ENCODE measurements around the gene ZNF385B.
"Not testable (repeated sequence)": the region's sequence is repeated elsewhere in the genome, so short reads cannot be mapped to it uniquely, and the experiment has no call there.

The ZNF385B gene

GRCh38 chr2:179802051-179802882, 59.1 kb downstream of the ZNF385B start:
- H3K9me3 Mint-ChIP-seq, result no peaks in the 10 kb centered on the region
- H3K36me3 Mint-ChIP-seq, result no peaks in the 10 kb centered on the region
- no peak overlapping the region for H3K27ac Mint-ChIP-seq
- CTCF ChIA-PET, result no interaction called here
- DNase-seq, result no peak
- no peak overlapping the region for H3K4me3 Mint-ChIP-seq
- no peaks in the 10 kb centered on the region for H3K4me1 Mint-ChIP-seq
- H3K27me3 Mint-ChIP-seq, result no peaks in the 10 kb centered on the region

GRCh38 chr2:179800776-179801175, 60.6 kb downstream of the ZNF385B start:
- no peak overlapping the region for H3K27ac Mint-ChIP-seq
- H3K4me3 Mint-ChIP-seq, result no peak overlapping the region
- no peak for DNase-seq
- no peaks in the 10 kb centered on the region for H3K36me3 Mint-ChIP-seq
- no peaks in the 10 kb centered on the region for H3K27me3 Mint-ChIP-seq
- H3K9me3 Mint-ChIP-seq, result no peaks in the 10 kb centered on the region
- H3K4me1 Mint-ChIP-seq, result no peaks in the 10 kb centered on the region
- CTCF ChIA-PET, result no interaction called here

- no peaks in the 10 kb centered on the region for H3K9me3 Mint-ChIP-seq
- DNase-seq, result no peak
- no peaks in the 10 kb centered on the region for H3K4me1 Mint-ChIP-seq
- no peak overlapping the region for H3K27ac Mint-ChIP-seq
- H3K36me3 Mint-ChIP-seq, result no peaks in the 10 kb centered on the region
- H3K4me3 Mint-ChIP-seq, result no peak overlapping the region
- CTCF ChIA-PET, result no interaction called here
- H3K27me3 Mint-ChIP-seq, result no peaks in the 10 kb centered on the region
Measured at GRCh38 chr2:179796213-179797007, 65.0 kb downstream of the ZNF385B start.

- no peaks in the 10 kb centered on the region for H3K9me3 Mint-ChIP-seq
- no peak overlapping the region for H3K27ac Mint-ChIP-seq
- no peaks in the 10 kb centered on the region for H3K4me1 Mint-ChIP-seq
- CTCF ChIA-PET, result no interaction called here
- no peaks in the 10 kb centered on the region for H3K36me3 Mint-ChIP-seq
- H3K27me3 Mint-ChIP-seq, result no peaks in the 10 kb centered on the region
- no peak for DNase-seq
- H3K4me3 Mint-ChIP-seq, result no peak overlapping the region
Measured at GRCh38 chr2:179793902-179794301, 67.5 kb downstream of the ZNF385B start.

- no peak overlapping the region for H3K4me3 Mint-ChIP-seq
- CTCF ChIA-PET, result no interaction called here
- H3K27me3 Mint-ChIP-seq, result no peaks in the 10 kb centered on the region
- H3K27ac Mint-ChIP-seq, result no peak overlapping the region
- H3K36me3 Mint-ChIP-seq, result no peaks in the 10 kb centered on the region
- H3K4me1 Mint-ChIP-seq, result no peaks in the 10 kb centered on the region
- H3K9me3 Mint-ChIP-seq, result no peaks in the 10 kb centered on the region
- no peak for DNase-seq
Measured at GRCh38 chr2:179793238-179793637, 68.2 kb downstream of the ZNF385B start.

- H3K27ac Mint-ChIP-seq, result no peak overlapping the region
Measured at GRCh38 chr2:179790235-179791217, 70.9 kb downstream of the ZNF385B start.

GRCh38 chr2:179788104-179788503, 73.3 kb downstream of the ZNF385B start:
- Mint-ChIP-seq H3K27me3 (no peaks in the 10 kb centered on the region), H3K27ac (no peak overlapping the region), H3K9me3 (no peaks in the 10 kb centered on the region), H3K4me1 (no peaks in the 10 kb centered on the region), H3K36me3 (no peaks in the 10 kb centered on the region), H3K4me3 (no peak overlapping the region)
- DNase-seq, result no peak
- CTCF ChIA-PET, result no interaction called here

More at GRCh38 chr2:179790235-179791217, 70.9 kb downstream of the ZNF385B start:
- H3K4me1 Mint-ChIP-seq, result no peaks in the 10 kb centered on the region
- H3K4me3 Mint-ChIP-seq, result no peak overlapping the region
- no peaks in the 10 kb centered on the region for H3K27me3 Mint-ChIP-seq
- CTCF ChIA-PET, result no interaction called here
- H3K9me3 Mint-ChIP-seq, result no peaks in the 10 kb centered on the region
- no peak for DNase-seq
- no peaks in the 10 kb centered on the region for H3K36me3 Mint-ChIP-seq

- Mint-ChIP-seq H3K27ac (no peak overlapping the region), H3K36me3 (no peaks in the 10 kb centered on the region), H3K4me1 (no peaks in the 10 kb centered on the region), H3K4me3 (no peak overlapping the region), H3K27me3 (no peaks in the 10 kb centered on the region), H3K9me3 (no peaks in the 10 kb centered on the region)
- CTCF ChIA-PET, result no interaction called here
- DNase-seq, result no peak
Measured at GRCh38 chr2:179787601-179788000, 73.8 kb downstream of the ZNF385B start.

- H3K9me3 Mint-ChIP-seq, result no peaks in the 10 kb centered on the region
Measured at GRCh38 chr2:179785902-179786301, 75.5 kb downstream of the ZNF385B start.

GRCh38 chr2:179782346-179782745, 79.1 kb downstream of the ZNF385B start:
- H3K36me3 Mint-ChIP-seq, H3K4me3 Mint-ChIP-seq, CTCF ChIA-PET, H3K27me3 Mint-ChIP-seq, H3K27ac Mint-ChIP-seq, H3K4me1 Mint-ChIP-seq, H3K9me3 Mint-ChIP-seq, DNase-seq: not testable (repeated sequence)

More at GRCh38 chr2:179785902-179786301, 75.5 kb downstream of the ZNF385B start:
- H3K4me1 Mint-ChIP-seq, result no peaks in the 10 kb centered on the region
- CTCF ChIA-PET, result no interaction called here
- no peak overlapping the region for H3K27ac Mint-ChIP-seq
- no peak overlapping the region for H3K4me3 Mint-ChIP-seq
- no peaks in the 10 kb centered on the region for H3K36me3 Mint-ChIP-seq
- H3K27me3 Mint-ChIP-seq, result no peaks in the 10 kb centered on the region
- no peak for DNase-seq

GRCh38 chr2:179773986-179774385, 87.4 kb downstream of the ZNF385B start:
- Mint-ChIP-seq H3K27me3 (no peaks in the 10 kb centered on the region), H3K4me3 (no peak overlapping the region), H3K36me3 (no peaks in the 10 kb centered on the region), H3K27ac (no peak overlapping the region), H3K9me3 (no peaks in the 10 kb centered on the region), H3K4me1 (no peaks in the 10 kb centered on the region)
- DNase-seq, result no peak
- CTCF ChIA-PET, result no interaction called here

GRCh38 chr2:179772346-179772745, 89.1 kb downstream of the ZNF385B start:
- H3K4me3 Mint-ChIP-seq, result no peak overlapping the region
- no peak overlapping the region for H3K27ac Mint-ChIP-seq
- no peaks in the 10 kb centered on the region for H3K36me3 Mint-ChIP-seq
- no peaks in the 10 kb centered on the region for H3K27me3 Mint-ChIP-seq
- CTCF ChIA-PET, result no interaction called here
- DNase-seq, result no peak
- no peaks in the 10 kb centered on the region for H3K4me1 Mint-ChIP-seq
- H3K9me3 Mint-ChIP-seq, result no peaks in the 10 kb centered on the region

- Mint-ChIP-seq H3K4me1 (no peaks in the 10 kb centered on the region), H3K9me3 (no peaks in the 10 kb centered on the region), H3K36me3 (no peaks in the 10 kb centered on the region), H3K27ac (no peak overlapping the region), H3K4me3 (no peak overlapping the region), H3K27me3 (no peaks in the 10 kb centered on the region)
- DNase-seq, result no peak
- CTCF ChIA-PET, result interaction anchor here (1.2 kb wide), 1 partner anchor 20 kb away, joined by 3 read pairs; no protein-coding TSS in a partner anchor
Measured at GRCh38 chr2:179771791-179772190, 89.6 kb downstream of the ZNF385B start.

GRCh38 chr2:179770029-179770428, 91.4 kb downstream of the ZNF385B start:
- Mint-ChIP-seq H3K4me1 (no peaks in the 10 kb centered on the region), H3K27me3 (no peaks in the 10 kb centered on the region), H3K36me3 (no peaks in the 10 kb centered on the region), H3K4me3 (no peak overlapping the region), H3K27ac (no peak overlapping the region), H3K9me3 (no peaks in the 10 kb centered on the region)
- CTCF ChIA-PET, result no interaction called here
- no peak for DNase-seq
